HT-29 (cell line): ENCODE results near the gene STK32C. TPM values are rescaled to one million over a fixed set of nuclear protein-coding genes. Genes with fewer than 3 reads are reported as not detected.
A peak's percentile ranks its signal among the peaks of the same experiment; 100 is the strongest.

Source experiments
- DNase-seq: peaks from one replicate; pipeline ENCODE4 v3.0.0-alpha.2; 2015; ENCODE audit warnings: low spot score
- total RNA-seq: library from RNA; depleted of rRNA; stranded (reverse); fragments of >200 nt; shearing (Covaris generic); gene quantifications from 2 replicates; pipeline ENCODE4 v1.2.3, GENCODE V29; 2014; rRNA removed

STK32C gene
- 19.4 and 20.8 TPM in 2 replicates for total RNA-seq

- DNase-seq = peak; percentile 83
Measured at GRCh38 chr10:132307823-132308586, at the start of gene STK32C. TSS of gene STK32C (minus strand) at chr10:132307950. CDS start at chr10:132307833, 117 bp downstream.

GRCh38 chr10:132356621-132357195, 49.0 kb upstream of the STK32C start:
- DNase-seq = no peak

GRCh38 chr10:132355754-132356153, 48.0 kb upstream of the STK32C start:
- DNase-seq = no peak

- no peak for DNase-seq
Measured at GRCh38 chr10:132355297-132355696, 47.5 kb upstream of the STK32C start.

GRCh38 chr10:132354356-132355094, 46.8 kb upstream of the STK32C start:
- DNase-seq = no peak

GRCh38 chr10:132353456-132354355, 46.0 kb upstream of the STK32C start:
- no peak for DNase-seq

- DNase-seq = peak; percentile 69
Measured at GRCh38 chr10:132352462-132353308, 44.9 kb upstream of the STK32C start.

GRCh38 chr10:132351611-132352010, 43.9 kb upstream of the STK32C start:
- no peak for DNase-seq

- DNase-seq = no peak
Measured at GRCh38 chr10:132350946-132351345, 43.2 kb upstream of the STK32C start.

- DNase-seq = no peak
Measured at GRCh38 chr10:132350391-132350790, 42.6 kb upstream of the STK32C start.

- no peak for DNase-seq
Measured at GRCh38 chr10:132349766-132350165, 42.0 kb upstream of the STK32C start.

GRCh38 chr10:132347931-132348267, 40.1 kb upstream of the STK32C start:
- no peak for DNase-seq

GRCh38 chr10:132347211-132347930, 39.6 kb upstream of the STK32C start:
- DNase-seq = no peak

- DNase-seq = no peak
Measured at GRCh38 chr10:132346806-132347205, 39.1 kb upstream of the STK32C start.

- DNase-seq = no peak
Measured at GRCh38 chr10:132345345-132345744, 37.6 kb upstream of the STK32C start.

GRCh38 chr10:132344386-132344785, 36.6 kb upstream of the STK32C start:
- no peak for DNase-seq

GRCh38 chr10:132342553-132342952, 34.8 kb upstream of the STK32C start:
- DNase-seq = no peak

GRCh38 chr10:132341781-132342180, 34.0 kb upstream of the STK32C start:
- no peak for DNase-seq

GRCh38 chr10:132341017-132341416, 33.3 kb upstream of the STK32C start:
- no peak for DNase-seq

GRCh38 chr10:132339276-132339675, 31.5 kb upstream of the STK32C start:
- no peak for DNase-seq
